SK-N-SH (cell line): ENCODE data around the gene RASSF3.

Experiments
- CTCF ChIP-seq: fragments of 200-600 bp; sonication (generic); IDR thresholded peaks from 2 replicates; pipeline ENCODE4 v1.6.1; 2017; ENCODE audit warnings: antibody characterized with exemption, mild to moderate bottlenecking, moderate library complexity
- POLR2AphosphoS5 ChIP-seq: IDR thresholded peaks from 2 replicates; pipeline ENCODE4 v1.6.1; 2012; ENCODE audit warnings: low read depth, low read length
- REST ChIP-seq: IDR thresholded peaks from 2 replicates; pipeline ENCODE4 v1.6.1; 2012; ENCODE audit warnings: mild to moderate bottlenecking, low read depth, low read length, moderate library complexity
- TCF12 ChIP-seq: IDR thresholded peaks from 2 replicates; pipeline ENCODE4 v1.4.0; 2012

GRCh38 chr12:64600164-64600561 lies 10.1 kb upstream of the RASSF3 start:
- TF ChIP-seq POLR2AphosphoS5 (no peak), TCF12 (no peak), CTCF (no peak), REST (no peak)
